MM.1S (cell line): Measurements from ENCODE around the gene TPGS1.

Experiments
- DNase-seq: peaks from one replicate; pipeline ENCODE4 v3.0.0-alpha.2; 2015
- H2AFZ ChIP-seq: fragments of 300-600 bp; sonication (generic); 2 replicates; pipeline ENCODE4 v1.6.0; 2016; ENCODE audit warnings: antibody characterized with exemption, low read length
- H3F3A ChIP-seq: fragments of 300-600 bp; sonication (generic); 2 replicates; pipeline ENCODE4 v1.6.1; 2016; ENCODE audit warnings: mild to moderate bottlenecking, antibody characterized with exemption, low read length, moderate library complexity, mixed read lengths; ENCODE audit not compliant: insufficient read depth
- H3K27ac ChIP-seq: fragments of 300-600 bp; sonication (generic); 2 replicates; pipeline ENCODE4 v1.5.1; 2016; ENCODE audit warnings: mild to moderate bottlenecking, low read length
- H3K27me3 ChIP-seq: fragments of 300-600 bp; sonication (generic); replicated peaks from 2 replicates; pipeline ENCODE4 v1.6.0; 2016; ENCODE audit warnings: low read length; ENCODE audit not compliant: insufficient read depth
- H3K36me3 ChIP-seq: fragments of 300-600 bp; sonication (generic); replicated peaks from 2 replicates; pipeline ENCODE4 v1.6.1; 2016; ENCODE audit warnings: mild to moderate bottlenecking, low read length, mixed read lengths; ENCODE audit not compliant: insufficient read depth
- H3K4me1 ChIP-seq: fragments of 300-600 bp; sonication (generic); 2 replicates; pipeline ENCODE4 v1.6.1; 2016; ENCODE audit warnings: low read length, mixed read lengths
- H3K4me2 ChIP-seq: fragments of 300-600 bp; sonication (generic); 2 replicates; pipeline ENCODE4 v1.6.0; 2016; ENCODE audit warnings: low read depth, low read length
- H3K4me3 ChIP-seq: fragments of 300-600 bp; sonication (generic); 2 replicates; pipeline ENCODE4 v1.5.1; 2016; ENCODE audit warnings: low read length, mixed read lengths
- H3K79me2 ChIP-seq: fragments of 300-600 bp; sonication (generic); 2 replicates; pipeline ENCODE4 v1.6.1; 2016; ENCODE audit warnings: mixed run types, low read length, mixed read lengths
- H3K9ac ChIP-seq: fragments of 300-600 bp; sonication (generic); 2 replicates; pipeline ENCODE4 v1.6.1; 2016; ENCODE audit warnings: low read length, mixed read lengths
- H3K9me2 ChIP-seq: fragments of 300-600 bp; sonication (generic); replicated peaks from 2 replicates; pipeline ENCODE4 v1.6.1; 2016; ENCODE audit warnings: mild to moderate bottlenecking, low read length, mixed read lengths; ENCODE audit not compliant: insufficient read depth
- H3K9me3 ChIP-seq: fragments of 300-600 bp; sonication (generic); replicated peaks from 2 replicates; pipeline ENCODE4 v1.6.1; 2016; ENCODE audit warnings: mild to moderate bottlenecking, low read length, mixed read lengths; ENCODE audit not compliant: insufficient read depth
- H4K20me1 ChIP-seq: fragments of 300-600 bp; sonication (generic); 2 replicates; pipeline ENCODE4 v1.6.1; 2016; ENCODE audit warnings: mild to moderate bottlenecking, low read length, moderate library complexity, mixed read lengths; ENCODE audit not compliant: insufficient read depth
- CTCF ChIP-seq: fragments of 300-600 bp; sonication (generic); IDR thresholded peaks from 2 replicates; pipeline ENCODE4 v1.5.1; 2016; ENCODE audit warnings: antibody characterized with exemption, low read length, mixed read lengths
- EZH2 ChIP-seq: fragments of 300-600 bp; sonication (generic); optimal IDR thresholded peaks from 2 replicates; pipeline ENCODE3; 2017; ENCODE audit warnings: low read depth, mild to moderate bottlenecking, antibody characterized with exemption, low read length, mixed read lengths
- EZH2phosphoT487 ChIP-seq: fragments of 300-600 bp; sonication (generic); IDR thresholded peaks from 2 replicates; pipeline ENCODE4 v1.6.1; 2018; ENCODE audit warnings: antibody characterized with exemption, low read length

The TPGS1 gene

GRCh38 chr19:525857-526419 is 18.6 kb downstream of the TPGS1 start:
- Histone ChIP-seq H3K27ac (no peak overlapping the region), H2AFZ (no peak overlapping the region), H3K4me2 (no peak overlapping the region), H3K9me2 (no peaks in the 10 kb centered on the region), H3K4me3 (no peak overlapping the region), H4K20me1 (no peaks in the 10 kb centered on the region), H3K79me2 (no peaks in the 10 kb centered on the region), H3K9me3 (no peaks in the 10 kb centered on the region), H3K27me3 (peaks cover 63% of the 10 kb centered on the region), H3F3A (no peaks in the 10 kb centered on the region), H3K36me3 (no peaks in the 10 kb centered on the region), H3K4me1 (no peaks in the 10 kb centered on the region), H3K9ac (no peak overlapping the region)
- TF ChIP-seq EZH2phosphoT487: no peak
- no peak for TF ChIP-seq EZH2
- no peak for TF ChIP-seq CTCF
- DNase-seq: no peak

GRCh38 chr19:530134-531008 is 23.1 kb downstream of the TPGS1 start:
- peak overlapping the region; percentile 89 for H2AFZ ChIP-seq
- no peak for TF ChIP-seq CTCF
- TF ChIP-seq EZH2: no peak
- TF ChIP-seq EZH2phosphoT487: no peak

GRCh38 chr19:531009-531752 is 23.9 kb downstream of the TPGS1 start:
- Histone ChIP-seq H3F3A (no peaks in the 10 kb centered on the region), H3K4me2 (peak overlapping the region; percentile 99), H3K36me3 (no peaks in the 10 kb centered on the region), H3K9ac (peak overlapping the region; percentile 70), H3K27me3 (peaks cover 32% of the 10 kb centered on the region), H3K4me1 (peaks cover 7% of the 10 kb centered on the region), H3K27ac (peak overlapping the region; percentile 25; the same call in 1 of the 2 replicates), H3K9me3 (no peaks in the 10 kb centered on the region), H3K9me2 (no peaks in the 10 kb centered on the region), H3K4me3 (peak overlapping the region; percentile 90), H3K79me2 (peaks cover 35% of the 10 kb centered on the region), H4K20me1 (no peaks in the 10 kb centered on the region), H2AFZ (peak overlapping the region; percentile 89)
- TF ChIP-seq CTCF: peak; percentile 9; the same call in 1 of the 2 replicates
- TF ChIP-seq EZH2: no peak
- TF ChIP-seq EZH2phosphoT487: no peak
- peak; percentile 94 for DNase-seq

More at GRCh38 chr19:530134-531008, 23.1 kb downstream of the TPGS1 start:
- peak overlapping the region; percentile 70; the same call in 1 of the 2 replicates for H3K9ac ChIP-seq
- H3K4me1 ChIP-seq: peaks cover 7% of the 10 kb centered on the region
- H3F3A ChIP-seq: no peaks in the 10 kb centered on the region
- H4K20me1 ChIP-seq: no peaks in the 10 kb centered on the region
- no peak for DNase-seq
- peaks cover 38% of the 10 kb centered on the region for H3K27me3 ChIP-seq
- no peaks in the 10 kb centered on the region for H3K9me3 ChIP-seq
- peaks cover 34% of the 10 kb centered on the region for H3K79me2 ChIP-seq
- H3K4me2 ChIP-seq: peak overlapping the region; percentile 99
- H3K27ac ChIP-seq: no peak overlapping the region
- H3K4me3 ChIP-seq: peak overlapping the region; percentile 90
- no peaks in the 10 kb centered on the region for H3K9me2 ChIP-seq
- H3K36me3 ChIP-seq: no peaks in the 10 kb centered on the region
